Adrenal gland (tissue), 12 donors: ENCODE measurements around the gene EFNA5. TPM values are rescaled to one million over a fixed set of nuclear protein-coding genes. Genes with fewer than 3 reads are reported as not detected.

Experiments
- DNase-seq, 7 donors: peaks; one replicate each; pipeline ENCODE4 v3.0.0-alpha.2; 2019 to 2020
- H3K27ac ChIP-seq, 5 donors: fragments of 200-600 bp; sonication (generic) in 4 of 5; 1 replicate in 3 of 5; 2 replicates in 2 of 5; pipeline versions ENCODE4 v1.5.1 to v1.8.0; 2016 to 2020; ENCODE audit warnings: mild to moderate bottlenecking in 1 of 5
- H3K27me3 ChIP-seq: fragments of 200-600 bp; 2 replicates; pipeline ENCODE4 v1.8.0; 2021
- H3K36me3 ChIP-seq, 2 donors: fragments of 200-600 bp; replicated peaks in 1 of 2; 1 replicate in 1 of 2; 2 replicates in 1 of 2; pipeline versions ENCODE4 v1.5.1 to v1.8.0; 2018 to 2022
- H3K4me1 ChIP-seq, 2 donors: fragments of 200-600 bp; replicated peaks in 1 of 2; 1 replicate in 1 of 2; 2 replicates in 1 of 2; pipeline versions ENCODE4 v1.5.1 to v1.8.0; 2018 to 2021
- H3K4me3 ChIP-seq, 4 donors: fragments of 200-600 bp; sonication (generic) in 3 of 4; one replicate each; pipeline ENCODE4 v1.5.1; 2016 to 2018
- H3K9me3 ChIP-seq, 3 donors: fragments of 200-600 bp; sonication (generic) in 1 of 3; replicated peaks in 1 of 3; 1 replicate in 2 of 3; 2 replicates in 1 of 3; pipeline versions ENCODE4 v1.5.1 to v1.8.0; 2016 to 2021
- POLR2A ChIP-seq, 2 donors: fragments of 450-650 bp; IDR thresholded peaks; one replicate each; pipeline ENCODE4 v1.6.1; 2017; ENCODE audit warnings: antibody characterized with exemption in 2 of 2, mild to moderate bottlenecking in 2 of 2, moderate library complexity in 1 of 2
- WGBS, 4 donors: extraction: QIAGEN DNeasy Blood & Tissue Kit in 2 of 4; methylation state at CpG; one replicate each; pipeline versions ENCODE4 v1.1.5 to v1.1.7; 2013 to 2017; 5-methylcytosine and 5-hydroxymethylcytosine counted together
- intact Hi-C, 2 donors: fragments of 100-400 bp; cut with DNase I; formaldehyde crosslinking; loops; one replicate each; pipeline versions ENCODE4 v1.14.1 to v1.15.0; 2022 to 2023
- polyA plus RNA-seq, 3 donors: library from polyadenylated mRNA; stranded (reverse); fragments of 200-250 nt in 2 of 3; fragments of 350-450 nt in 1 of 3; fragmentation: Illumina TruSeq in 1 of 3; extraction: RNeasy Lipid Tissue Mini Kit (QIAGEN cat#74804) in 1 of 3; gene quantifications; one replicate each; pipeline ENCODE4 v1.2.3, GENCODE V29; 2013 to 2014
- total RNA-seq, 9 donors: library from RNA; depleted of rRNA in 4 of 9; stranded (reverse); fragments of >200 nt in 4 of 9; fragments of 120-200 nt in 1 of 9; fragmentation: NEBNext Ultra II Directional in 1 of 9; extraction: Animal tissue kit (Norgen Biotek cat#: 25700) in 1 of 9; gene quantifications; one replicate each; pipeline versions ENCODE4 v1.1.0 to v1.2.4, GENCODE V29; 2013 to 2023
- TF ChIP-seq, protein P1 (sequence below), 6 experiments: fragments of 450-650 bp in 4 of 6; fragments of 200-600 bp in 2 of 6; sonication (generic) in 1 of 6; IDR thresholded peaks; 1 replicate in 5 of 6; 2 replicates in 1 of 6; pipeline versions ENCODE4 v1.5.1 to v1.8.0; 2016 to 2021; ENCODE audit warnings: antibody characterized with exemption in 6 of 6, mild to moderate bottlenecking in 2 of 6, moderate library complexity in 1 of 6
- donor health status: healthy with polysubstance abuse.
- donor health status: Bipolar disorder and iron deficiency.
- donor health status: DM: yes; HTN: yes; CAD: no.
- donor health status: DM: no; HTN: no; CAD: no.
- donor health status: DM: no; HTN: no; CAD: no.
- donor health status: DM: yes; HTN: yes; CAD: no.

EFNA5 gene
- total and polyA plus RNA-seq, 12 donors, result 0.06 to 11.8 (median 1.6) TPM

DNA sequence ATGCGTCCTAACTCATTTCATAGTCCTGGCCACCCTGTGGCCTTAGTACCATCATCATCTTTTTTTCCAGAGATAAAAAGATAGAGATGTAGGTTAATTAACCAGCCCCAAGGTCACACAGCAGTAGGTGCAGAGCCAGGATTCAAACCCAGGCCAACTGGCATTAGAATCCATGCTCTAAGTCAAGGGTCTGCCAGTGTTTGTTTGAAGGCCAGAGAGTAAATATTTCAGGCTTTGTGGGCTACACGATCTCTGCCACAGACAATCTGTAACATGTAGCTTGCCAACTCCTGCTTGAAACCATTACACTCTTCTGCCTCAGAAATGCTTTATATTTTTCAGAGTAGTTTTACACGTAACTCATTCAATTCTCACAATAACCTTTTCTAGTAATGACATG is 119.6 kb downstream of the EFNA5 start:
- H3K36me3 ChIP-seq, result no peaks in the 10 kb centered on the region
- no peak overlapping the region for H3K27ac ChIP-seq
- TF ChIP-seq, protein P1, sequence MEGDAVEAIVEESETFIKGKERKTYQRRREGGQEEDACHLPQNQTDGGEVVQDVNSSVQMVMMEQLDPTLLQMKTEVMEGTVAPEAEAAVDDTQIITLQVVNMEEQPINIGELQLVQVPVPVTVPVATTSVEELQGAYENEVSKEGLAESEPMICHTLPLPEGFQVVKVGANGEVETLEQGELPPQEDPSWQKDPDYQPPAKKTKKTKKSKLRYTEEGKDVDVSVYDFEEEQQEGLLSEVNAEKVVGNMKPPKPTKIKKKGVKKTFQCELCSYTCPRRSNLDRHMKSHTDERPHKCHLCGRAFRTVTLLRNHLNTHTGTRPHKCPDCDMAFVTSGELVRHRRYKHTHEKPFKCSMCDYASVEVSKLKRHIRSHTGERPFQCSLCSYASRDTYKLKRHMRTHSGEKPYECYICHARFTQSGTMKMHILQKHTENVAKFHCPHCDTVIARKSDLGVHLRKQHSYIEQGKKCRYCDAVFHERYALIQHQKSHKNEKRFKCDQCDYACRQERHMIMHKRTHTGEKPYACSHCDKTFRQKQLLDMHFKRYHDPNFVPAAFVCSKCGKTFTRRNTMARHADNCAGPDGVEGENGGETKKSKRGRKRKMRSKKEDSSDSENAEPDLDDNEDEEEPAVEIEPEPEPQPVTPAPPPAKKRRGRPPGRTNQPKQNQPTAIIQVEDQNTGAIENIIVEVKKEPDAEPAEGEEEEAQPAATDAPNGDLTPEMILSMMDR (IDR thresholded peaks at IDR 0.05), result no peak
- TF ChIP-seq POLR2A (IDR thresholded peaks at IDR 0.05), result no peak
- no peaks in the 10 kb centered on the region for H3K4me1 ChIP-seq
- 68 to 81% (median 70%) methylated on average over 3 of the region's 3 CpGs for WGBS, 4 donors
- no peak overlapping the region for H3K4me3 ChIP-seq
- intact Hi-C loops, result no loop called here
- no peaks in the 10 kb centered on the region for H3K27me3 ChIP-seq
- no peaks in the 10 kb centered on the region for H3K9me3 ChIP-seq
- DNase-seq, result no peak

DNA sequence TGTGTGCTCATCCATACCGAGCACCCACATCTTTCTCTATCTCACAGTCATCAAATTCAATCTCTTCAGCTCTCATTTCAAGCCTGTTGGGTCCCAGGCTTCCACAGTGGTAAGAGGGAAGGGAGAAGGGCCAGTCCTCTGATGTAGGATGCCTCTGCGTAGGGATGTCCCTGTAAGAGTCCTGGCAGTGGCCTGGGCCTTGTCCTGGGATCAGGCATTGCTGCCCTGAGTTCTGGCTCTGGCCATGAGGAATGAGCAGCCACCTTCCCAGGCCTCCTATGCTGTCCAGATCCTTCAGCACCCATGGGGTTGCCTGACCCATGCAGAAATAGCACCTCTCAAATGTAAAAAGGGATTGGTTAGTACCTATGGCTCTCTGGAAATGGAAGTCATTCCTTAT is 121.2 kb downstream of the EFNA5 start:
- Histone ChIP-seq H3K4me1 (no peaks in the 10 kb centered on the region), H3K27ac (no peak overlapping the region), H3K27me3 (no peaks in the 10 kb centered on the region), H3K4me3 (no peak overlapping the region), H3K36me3 (no peaks in the 10 kb centered on the region), H3K9me3 (no peaks in the 10 kb centered on the region)
- WGBS, 4 donors, result 91 to 100% (median 98%) methylated on average over 1 to 2 of the region's 2 CpGs
- no peak for DNase-seq
- TF ChIP-seq, protein P1 (IDR thresholded peaks at IDR 0.05), result no peak
- TF ChIP-seq POLR2A (IDR thresholded peaks at IDR 0.05), result no peak
- intact Hi-C loops, result no loop called here

DNA sequence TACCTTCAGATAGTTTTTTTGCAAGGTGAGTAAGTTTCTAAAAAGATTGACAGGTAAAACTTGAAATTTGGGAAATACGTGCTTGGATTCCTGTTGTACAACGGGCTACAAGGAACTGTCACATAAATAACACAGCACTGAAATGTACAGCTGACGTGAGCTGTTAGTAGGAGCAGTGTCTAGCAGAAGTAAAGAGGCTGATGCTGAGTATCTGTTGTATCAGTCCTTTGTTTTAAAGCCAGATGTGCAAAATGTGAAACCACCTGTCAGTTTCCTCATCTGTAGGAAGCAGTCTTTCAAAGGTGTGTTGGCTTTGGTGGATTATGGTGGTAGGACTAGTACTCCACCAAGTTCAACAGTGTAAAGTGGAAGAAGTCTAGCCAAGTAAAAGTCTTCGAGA is 122.3 kb downstream of the EFNA5 start:
- no peak for DNase-seq
- intact Hi-C loops, result no loop called here
- Histone ChIP-seq H3K27me3 (no peaks in the 10 kb centered on the region), H3K4me3 (no peak overlapping the region), H3K4me1 (peaks cover 0 to 2% of the 10 kb centered on the region in 2 donors), H3K36me3 (no peaks in the 10 kb centered on the region), H3K9me3 (no peaks in the 10 kb centered on the region), H3K27ac (no peak overlapping the region)
- TF ChIP-seq POLR2A (IDR thresholded peaks at IDR 0.05), result no peak
- TF ChIP-seq, protein P1 (IDR thresholded peaks at IDR 0.05), result no peak
- WGBS, 4 donors, result 82 to 89% (median 87%) methylated on average over 4 of the region's 4 CpGs

DNA sequence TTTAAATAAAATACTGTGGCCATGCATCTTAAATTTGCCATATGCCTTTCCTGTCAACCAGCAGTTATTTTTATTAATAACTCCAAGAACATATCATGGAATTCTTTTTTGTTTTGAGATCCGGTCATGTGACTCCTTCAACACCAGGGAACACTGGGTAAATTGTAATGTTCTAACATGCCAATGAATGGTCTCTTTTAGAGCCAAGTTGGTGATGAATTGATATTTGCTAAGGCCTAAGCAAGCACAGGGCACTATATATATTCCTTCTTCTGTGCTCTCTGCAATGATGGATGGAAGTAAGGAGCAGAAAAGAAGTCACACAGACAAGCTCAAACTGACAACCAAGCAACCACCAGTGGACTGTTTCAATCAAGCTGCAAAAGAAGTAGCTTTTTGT is 124.0 kb downstream of the EFNA5 start:
- TF ChIP-seq, protein P1 (IDR thresholded peaks at IDR 0.05), result no peak
- TF ChIP-seq POLR2A (IDR thresholded peaks at IDR 0.05), result no peak
- intact Hi-C loops, result no loop called here
- no peak overlapping the region for H3K27ac ChIP-seq
- no peaks in the 10 kb centered on the region for H3K27me3 ChIP-seq
- no peak for DNase-seq
- 89 to 100% (median 94%) methylated on average over 1 of the region's 1 CpG for WGBS, 4 donors
- H3K4me1 ChIP-seq, result peaks cover 5 to 14% of the 10 kb centered on the region in 2 donors
- no peak overlapping the region for H3K4me3 ChIP-seq
- H3K9me3 ChIP-seq, result no peaks in the 10 kb centered on the region
- H3K36me3 ChIP-seq, result no peaks in the 10 kb centered on the region
